Measurements from ENCODE around the gene MAFB.

MAFB gene

DNA sequence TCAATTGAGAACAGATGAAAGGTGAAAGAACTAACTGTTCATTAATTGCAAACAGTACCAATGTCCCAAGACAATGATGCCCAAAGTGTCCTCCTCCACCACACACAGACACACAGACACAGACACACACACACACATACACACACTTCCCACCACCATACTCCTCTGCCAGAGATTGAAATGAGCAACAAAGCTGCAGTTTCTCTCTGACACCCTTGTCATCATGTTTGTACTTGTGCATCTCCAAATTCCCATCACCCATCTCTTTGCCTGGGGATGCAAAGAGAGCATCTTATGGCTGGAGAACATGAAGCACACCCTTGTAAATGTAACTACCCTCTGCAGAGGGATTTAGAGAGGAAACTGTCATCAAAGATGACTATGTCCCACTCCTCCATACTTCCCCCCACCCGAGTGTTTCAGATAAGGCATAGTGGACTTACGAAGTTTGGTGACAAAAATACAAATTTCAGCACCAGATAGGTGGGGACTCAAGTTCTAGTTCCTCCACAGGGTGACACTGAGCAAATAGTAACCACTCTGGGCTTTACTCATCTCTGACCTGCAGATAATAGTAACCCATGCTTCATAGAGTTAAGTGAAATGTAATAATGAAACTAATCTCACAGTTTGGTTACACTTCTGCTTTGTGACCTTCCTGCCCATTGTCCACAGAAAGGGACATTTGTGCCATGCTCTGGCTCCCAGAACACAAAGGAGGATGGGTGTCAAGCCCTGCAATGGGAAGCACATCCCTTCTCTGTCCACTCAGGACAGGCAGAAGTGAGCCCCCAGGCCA, 8.7 kb downstream of the MAFB start:
- H3K4me1 ChIP-seq (ENCODE audit: control insufficient read depth, insufficient read depth, low read length) = peaks cover 13% of the 10 kb centered on the region
- H3K27me3 ChIP-seq (ENCODE audit: control insufficient read depth, insufficient read depth, low read length) = peaks cover 94% of the 10 kb centered on the region
- no peaks in the 10 kb centered on the region for H3K9me3 ChIP-seq (ENCODE audit: control insufficient read depth, insufficient read depth, low read length)
- no peak overlapping the region for H3K9ac ChIP-seq (ENCODE audit: low read depth, low read length)
- H3K4me3 ChIP-seq (ENCODE audit: low read depth, low read length) = no peak overlapping the region
- no peak overlapping the region for H3K27ac ChIP-seq (ENCODE audit: low read depth, low read length)
- no peaks in the 10 kb centered on the region for H3K36me3 ChIP-seq (ENCODE audit: control insufficient read depth, insufficient read depth, low read length)

DNA sequence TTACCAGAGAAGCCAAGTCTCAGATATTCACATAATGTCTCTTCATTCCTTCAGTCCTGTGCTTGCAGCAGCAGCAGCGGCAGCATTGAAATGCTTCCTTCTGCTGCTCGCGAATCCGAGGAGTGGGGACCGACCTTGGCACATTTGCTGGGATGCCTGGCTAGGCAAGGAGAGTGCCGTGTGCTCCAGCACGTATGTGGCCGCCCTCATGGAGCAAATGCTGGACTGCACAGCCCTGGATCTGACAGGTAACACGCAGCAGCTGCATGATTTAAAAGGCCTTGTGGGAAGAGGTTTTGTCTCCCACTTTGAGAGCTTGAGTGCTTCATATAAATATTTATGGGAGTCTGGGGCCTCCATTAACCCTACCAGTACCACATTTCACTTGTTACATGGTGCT, 9.9 kb downstream of the MAFB start:
- H3K27ac ChIP-seq (ENCODE audit: low read depth, low read length) = no peak overlapping the region
- H3K36me3 ChIP-seq (ENCODE audit: control insufficient read depth, insufficient read depth, low read length) = no peaks in the 10 kb centered on the region
- H3K27me3 ChIP-seq (ENCODE audit: control insufficient read depth, insufficient read depth, low read length) = peaks cover 82% of the 10 kb centered on the region
- no peaks in the 10 kb centered on the region for H3K9me3 ChIP-seq (ENCODE audit: control insufficient read depth, insufficient read depth, low read length)
- peaks cover 13% of the 10 kb centered on the region for H3K4me1 ChIP-seq (ENCODE audit: control insufficient read depth, insufficient read depth, low read length)
- no peak overlapping the region for H3K4me3 ChIP-seq (ENCODE audit: low read depth, low read length)
- H3K9ac ChIP-seq (ENCODE audit: low read depth, low read length) = no peak overlapping the region

DNA sequence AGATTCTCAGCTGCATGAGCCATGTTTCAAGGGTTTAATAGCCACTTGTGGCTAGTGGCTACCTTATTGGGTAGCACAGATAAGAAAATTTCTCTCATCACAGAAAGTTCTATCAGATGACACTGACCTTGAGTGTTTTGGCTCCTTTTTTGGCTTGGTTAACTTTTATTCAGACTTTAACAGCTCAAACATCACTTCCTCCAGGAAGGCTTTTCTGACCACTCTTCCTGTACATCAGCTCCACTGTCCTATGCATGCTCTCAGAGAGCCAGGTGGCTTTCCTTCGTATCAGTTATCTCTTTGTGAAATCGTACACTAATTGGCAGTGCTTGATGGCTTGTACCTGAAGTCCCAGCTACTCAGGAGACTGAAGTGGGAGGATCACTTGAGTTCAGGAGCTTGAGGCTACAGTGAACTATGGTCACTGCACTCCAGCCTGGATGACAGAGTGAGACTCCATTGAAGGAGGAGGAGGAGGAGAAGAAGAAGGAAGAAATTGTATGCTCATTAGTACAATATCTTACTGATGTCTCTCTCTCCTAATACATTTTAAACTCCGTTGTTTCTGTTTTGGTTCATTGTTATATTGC, 10.7 kb downstream of the MAFB start:
- Histone ChIP-seq H3K27ac (ENCODE audit: low read depth, low read length) (no peak overlapping the region), H3K9ac (ENCODE audit: low read depth, low read length) (no peak overlapping the region), H3K9me3 (ENCODE audit: control insufficient read depth, insufficient read depth, low read length) (no peaks in the 10 kb centered on the region), H3K4me3 (ENCODE audit: low read depth, low read length) (no peak overlapping the region), H3K36me3 (ENCODE audit: control insufficient read depth, insufficient read depth, low read length) (no peaks in the 10 kb centered on the region), H3K27me3 (ENCODE audit: control insufficient read depth, insufficient read depth, low read length) (peaks cover 74% of the 10 kb centered on the region), H3K4me1 (ENCODE audit: control insufficient read depth, insufficient read depth, low read length) (peaks cover 13% of the 10 kb centered on the region)

DNA sequence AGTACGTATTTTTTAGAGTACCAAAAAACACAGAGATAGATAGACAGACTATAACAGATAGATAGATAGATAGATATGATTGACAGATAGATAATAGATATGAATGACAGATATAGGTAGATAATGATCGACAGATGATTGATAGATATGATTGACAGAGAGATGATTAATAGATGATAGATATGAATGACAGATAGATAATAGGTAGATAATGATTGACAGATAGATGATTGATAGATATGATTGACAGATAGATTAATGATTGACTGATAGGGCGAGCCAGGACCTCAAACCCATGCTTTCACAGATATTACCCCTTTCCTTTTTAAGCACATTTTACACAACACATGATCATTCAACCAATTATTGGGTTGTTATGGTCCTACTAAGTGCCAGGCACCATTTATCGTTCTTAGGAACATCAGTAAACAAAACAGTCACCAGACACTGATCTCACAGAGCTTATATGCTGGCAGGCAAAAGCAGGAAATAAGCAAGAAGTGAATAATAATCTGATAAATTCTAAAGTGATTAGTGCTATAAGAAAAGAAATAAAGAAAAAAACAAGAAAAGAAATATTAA, 11.6 kb downstream of the MAFB start:
- H3K4me1 ChIP-seq (ENCODE audit: control insufficient read depth, insufficient read depth, low read length) = peaks cover 3% of the 10 kb centered on the region
- no peak overlapping the region for H3K4me3 ChIP-seq (ENCODE audit: low read depth, low read length)
- no peak overlapping the region for H3K9ac ChIP-seq (ENCODE audit: low read depth, low read length)

DNA sequence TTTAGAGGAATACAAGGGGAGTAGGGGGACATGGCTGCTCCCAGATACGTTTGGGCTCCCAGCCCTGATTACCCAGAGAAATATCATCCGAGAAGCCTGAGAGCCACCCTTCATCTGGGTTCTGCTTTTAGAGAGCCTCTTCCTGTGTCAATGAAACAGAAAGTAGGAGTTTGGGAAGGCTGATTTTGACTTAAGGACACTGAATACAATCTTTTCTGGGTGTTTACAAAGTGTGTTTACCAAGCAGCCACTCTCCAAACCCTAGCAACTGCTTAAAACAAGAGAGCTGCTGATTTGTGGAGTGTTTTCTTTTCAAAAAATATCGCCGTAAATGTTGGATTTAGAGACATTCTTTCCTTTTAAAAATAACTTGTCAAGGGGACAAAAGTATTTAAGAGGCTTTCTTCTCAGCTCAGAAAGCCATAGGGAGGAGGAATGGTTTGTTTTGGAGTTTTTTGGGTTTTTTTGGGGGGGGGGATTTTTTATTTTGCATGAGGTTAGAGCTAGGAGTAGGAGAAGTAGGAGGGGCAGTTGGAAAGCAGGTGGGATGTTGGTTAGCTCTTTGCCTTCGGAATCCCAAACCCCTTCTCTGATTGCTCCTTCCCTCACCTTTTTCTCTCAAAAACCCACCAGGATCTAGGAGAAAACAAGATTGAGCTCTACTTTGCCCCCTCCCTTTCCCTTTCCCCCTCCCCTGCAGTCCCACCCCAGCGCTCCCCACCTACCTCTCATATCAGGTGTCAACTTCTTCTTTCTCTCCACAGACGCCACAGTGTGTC, 12.4 kb downstream of the MAFB start:
- Histone ChIP-seq H3K36me3 (ENCODE audit: control insufficient read depth, insufficient read depth, low read length) (no peaks in the 10 kb centered on the region), H3K4me3 (ENCODE audit: low read depth, low read length) (no peak overlapping the region), H3K27ac (ENCODE audit: low read depth, low read length) (no peak overlapping the region), H3K27me3 (ENCODE audit: control insufficient read depth, insufficient read depth, low read length) (peaks cover 57% of the 10 kb centered on the region), H3K4me1 (ENCODE audit: control insufficient read depth, insufficient read depth, low read length) (no peaks in the 10 kb centered on the region; the same call in 1 of the 2 replicates), H3K9me3 (ENCODE audit: control insufficient read depth, insufficient read depth, low read length) (no peaks in the 10 kb centered on the region), H3K9ac (ENCODE audit: low read depth, low read length) (no peak overlapping the region)

More for the DNA sequence above, 11.6 kb downstream of the MAFB start:
- Histone ChIP-seq H3K27me3 (ENCODE audit: control insufficient read depth, insufficient read depth, low read length) (peaks cover 65% of the 10 kb centered on the region), H3K9me3 (ENCODE audit: control insufficient read depth, insufficient read depth, low read length) (no peaks in the 10 kb centered on the region), H3K36me3 (ENCODE audit: control insufficient read depth, insufficient read depth, low read length) (no peaks in the 10 kb centered on the region), H3K27ac (ENCODE audit: low read depth, low read length) (no peak overlapping the region)

DNA sequence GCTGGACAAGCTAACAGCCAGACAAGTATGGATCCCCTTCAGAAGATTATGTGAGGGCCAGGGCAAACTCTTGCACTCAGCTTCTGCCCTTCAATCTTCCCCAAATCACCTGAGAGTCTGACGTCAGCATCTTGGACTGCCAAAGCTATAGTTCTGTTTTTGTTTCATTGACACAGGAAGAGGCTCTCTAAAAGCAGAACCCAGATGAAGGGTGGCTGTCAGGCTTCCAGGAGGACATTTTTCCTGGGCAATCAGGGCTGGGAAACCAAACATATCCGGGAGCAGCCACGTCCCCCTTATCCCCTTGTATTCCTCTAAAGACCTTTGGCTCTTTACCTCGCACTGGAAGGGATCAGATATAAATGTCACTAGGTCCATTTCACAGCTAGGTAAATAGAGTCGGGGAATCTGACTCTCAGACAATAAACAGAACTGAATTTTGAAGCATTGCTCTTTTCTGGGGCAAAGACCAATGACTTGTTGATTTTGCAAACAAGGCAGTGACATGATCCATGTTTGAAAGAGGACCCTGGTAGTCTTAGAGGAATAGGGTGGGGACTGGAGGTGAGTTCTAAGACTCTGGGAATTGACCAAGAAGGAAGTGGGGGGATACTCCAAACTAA, 13.3 kb downstream of the MAFB start:
- Histone ChIP-seq H3K9ac (ENCODE audit: low read depth, low read length) (no peak overlapping the region), H3K4me3 (ENCODE audit: low read depth, low read length) (no peak overlapping the region), H3K4me1 (ENCODE audit: control insufficient read depth, insufficient read depth, low read length) (no peaks in the 10 kb centered on the region), H3K9me3 (ENCODE audit: control insufficient read depth, insufficient read depth, low read length) (no peaks in the 10 kb centered on the region), H3K27ac (ENCODE audit: low read depth, low read length) (no peak overlapping the region), H3K27me3 (ENCODE audit: control insufficient read depth, insufficient read depth, low read length) (peaks cover 47% of the 10 kb centered on the region), H3K36me3 (ENCODE audit: control insufficient read depth, insufficient read depth, low read length) (no peaks in the 10 kb centered on the region)

DNA sequence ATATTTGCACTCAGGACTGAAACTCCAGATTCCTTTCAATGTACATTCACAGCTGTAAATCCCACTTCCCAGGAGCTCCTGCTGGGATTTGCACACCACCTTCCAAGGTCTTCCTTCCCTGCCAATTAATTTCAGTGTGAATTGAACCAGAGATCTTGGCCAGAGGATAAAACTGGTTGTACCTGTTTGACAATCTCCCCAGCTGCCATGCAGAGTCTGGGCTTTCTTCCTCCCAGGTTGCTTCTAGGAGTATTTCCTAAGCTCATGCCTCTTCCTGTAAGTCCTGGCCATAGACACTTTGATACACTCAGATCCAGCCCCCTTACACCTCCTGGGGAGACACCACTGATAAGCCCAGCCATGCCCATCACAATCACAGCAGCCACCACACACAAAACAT, 15.6 kb downstream of the MAFB start:
- peaks cover 25% of the 10 kb centered on the region for H3K27me3 ChIP-seq (ENCODE audit: control insufficient read depth, insufficient read depth, low read length)
- no peak overlapping the region for H3K4me3 ChIP-seq (ENCODE audit: low read depth, low read length)
- H3K36me3 ChIP-seq (ENCODE audit: control insufficient read depth, insufficient read depth, low read length) = no peaks in the 10 kb centered on the region
- H3K27ac ChIP-seq (ENCODE audit: low read depth, low read length) = no peak overlapping the region
- H3K4me1 ChIP-seq (ENCODE audit: control insufficient read depth, insufficient read depth, low read length) = no peaks in the 10 kb centered on the region
- no peak overlapping the region for H3K9ac ChIP-seq (ENCODE audit: low read depth, low read length)
- H3K9me3 ChIP-seq (ENCODE audit: control insufficient read depth, insufficient read depth, low read length) = no peaks in the 10 kb centered on the region

DNA sequence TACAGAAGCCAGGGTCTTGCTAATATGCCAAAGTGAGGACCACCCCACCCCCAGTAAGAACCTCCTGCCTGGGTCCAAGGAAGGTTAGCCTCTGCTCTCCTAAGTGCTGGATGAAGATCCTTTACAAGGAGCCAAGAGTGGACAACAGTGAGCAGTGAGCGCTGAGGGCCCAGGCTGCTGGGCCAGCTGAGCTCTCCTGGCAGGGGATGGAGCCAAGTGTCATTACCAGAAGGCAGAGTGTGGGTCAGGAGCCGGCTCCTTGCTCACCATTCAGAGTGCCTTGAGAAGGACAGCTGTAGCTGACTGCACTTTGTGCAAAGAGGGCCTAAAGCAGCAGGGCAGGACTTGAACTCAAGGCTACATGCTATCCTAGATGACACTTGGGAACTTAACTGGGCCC, 16.9 kb downstream of the MAFB start:
- H3K27ac ChIP-seq (ENCODE audit: low read depth, low read length) = no peak overlapping the region
- H3K4me3 ChIP-seq (ENCODE audit: low read depth, low read length) = no peak overlapping the region
- H3K9ac ChIP-seq (ENCODE audit: low read depth, low read length) = no peak overlapping the region
- no peaks in the 10 kb centered on the region for H3K4me1 ChIP-seq (ENCODE audit: control insufficient read depth, insufficient read depth, low read length)
- H3K27me3 ChIP-seq (ENCODE audit: control insufficient read depth, insufficient read depth, low read length) = peaks cover 14% of the 10 kb centered on the region; the same call in 1 of the 2 replicates
- no peaks in the 10 kb centered on the region for H3K9me3 ChIP-seq (ENCODE audit: control insufficient read depth, insufficient read depth, low read length)
- no peaks in the 10 kb centered on the region for H3K36me3 ChIP-seq (ENCODE audit: control insufficient read depth, insufficient read depth, low read length)

DNA sequence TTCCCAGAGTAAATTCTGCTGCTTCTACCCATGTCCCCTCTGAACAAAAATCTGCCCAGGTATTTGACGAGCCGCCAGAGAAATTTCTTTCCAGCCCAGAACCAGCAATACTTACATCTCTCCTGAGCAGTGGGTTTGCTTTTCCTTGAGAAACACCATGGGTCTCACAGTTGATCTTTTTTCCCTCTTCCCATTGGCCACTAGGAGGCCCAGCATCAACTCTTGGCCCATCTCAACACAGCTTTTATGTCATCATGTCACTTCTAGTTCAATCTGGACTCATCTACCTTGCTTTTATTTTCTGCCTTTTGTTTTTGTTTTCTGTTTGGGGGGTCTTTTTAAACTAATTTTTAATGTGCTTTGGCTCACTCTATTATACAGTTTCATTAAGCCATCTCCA, 18.8 kb downstream of the MAFB start:
- H3K36me3 ChIP-seq (ENCODE audit: control insufficient read depth, insufficient read depth, low read length) = no peaks in the 10 kb centered on the region
- H3K4me1 ChIP-seq (ENCODE audit: control insufficient read depth, insufficient read depth, low read length) = no peaks in the 10 kb centered on the region
- H3K4me3 ChIP-seq (ENCODE audit: low read depth, low read length) = no peak overlapping the region
- H3K27ac ChIP-seq (ENCODE audit: low read depth, low read length) = no peak overlapping the region
- H3K9ac ChIP-seq (ENCODE audit: low read depth, low read length) = no peak overlapping the region
- H3K9me3 ChIP-seq (ENCODE audit: control insufficient read depth, insufficient read depth, low read length) = no peaks in the 10 kb centered on the region
- H3K27me3 ChIP-seq (ENCODE audit: control insufficient read depth, insufficient read depth, low read length) = no peaks in the 10 kb centered on the region

DNA sequence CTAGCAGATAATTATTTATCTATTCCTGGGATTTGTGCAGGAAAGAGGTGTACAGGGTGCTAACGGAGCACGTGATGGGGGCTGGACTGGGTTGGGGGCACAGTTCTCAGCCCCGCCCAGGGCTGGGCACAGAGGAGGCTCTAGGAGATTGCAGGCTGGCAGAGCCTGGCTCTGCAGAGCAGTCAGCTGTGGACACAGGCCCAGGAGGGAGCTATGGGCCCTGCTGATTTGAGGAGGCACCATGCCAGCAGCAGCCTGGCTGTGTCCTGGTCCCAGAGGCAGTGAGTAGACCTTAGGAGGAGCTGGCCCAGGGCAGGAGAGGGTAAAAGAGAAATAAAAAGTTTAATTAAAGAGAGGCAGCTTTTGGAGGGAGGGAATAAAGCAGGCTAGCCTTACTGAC, 19.3 kb downstream of the MAFB start:
- no peak overlapping the region for H3K9ac ChIP-seq (ENCODE audit: low read depth, low read length)
- H3K27me3 ChIP-seq (ENCODE audit: control insufficient read depth, insufficient read depth, low read length) = no peaks in the 10 kb centered on the region
- H3K36me3 ChIP-seq (ENCODE audit: control insufficient read depth, insufficient read depth, low read length) = no peaks in the 10 kb centered on the region
- H3K4me1 ChIP-seq (ENCODE audit: control insufficient read depth, insufficient read depth, low read length) = no peaks in the 10 kb centered on the region
- no peaks in the 10 kb centered on the region for H3K9me3 ChIP-seq (ENCODE audit: control insufficient read depth, insufficient read depth, low read length)
- no peak overlapping the region for H3K4me3 ChIP-seq (ENCODE audit: low read depth, low read length)
- no peak overlapping the region for H3K27ac ChIP-seq (ENCODE audit: low read depth, low read length)
